WTC11 (cell line): ENCODE results near the gene TEKT5. TPM values are rescaled to one million over a fixed set of nuclear protein-coding genes. Genes with fewer than 3 reads are reported as not detected.

Experiments used
- ATAC-seq: fragments of 200-7000 bp; cut with Tn5 transposase; 2 replicates; pipeline ENCODE4 v1.10.0; 2021; ENCODE audit warnings: mild to moderate bottlenecking, moderate library complexity
- CTCF ChIA-PET: fragments of 300-600 bp; sonication (Branson Sonifier 250); formaldehyde crosslinking; loops from one replicate; lab custom pipeline; 2021; ENCODE audit warnings: antibody characterized with exemption; lab: Charles Lee
- POLR2A ChIA-PET: fragments of 350-600 bp; sonication (Branson Sonifier 250); formaldehyde crosslinking; loops from one replicate; lab custom pipeline; 2021; ENCODE audit warnings: antibody characterized with exemption; lab: Charles Lee
- DNase-seq: peaks from one replicate; pipeline ENCODE4 v3.0.0; 2021; ENCODE audit warnings: low spot score
- H3K27ac Mint-ChIP-seq: 2 replicates; pipeline ENCODE4 v1.8.0; 2021; ENCODE audit warnings: mixed read lengths
- H3K27me3 Mint-ChIP-seq: 2 replicates; pipeline ENCODE4 v1.8.0; 2021; ENCODE audit warnings: low read depth, mild to moderate bottlenecking, moderate library complexity, mixed read lengths
- H3K36me3 Mint-ChIP-seq: 2 replicates; pipeline ENCODE4 v1.8.0; 2021; ENCODE audit warnings: mixed read lengths
- H3K4me1 Mint-ChIP-seq: 2 replicates; pipeline ENCODE4 v1.8.0; 2022; ENCODE audit warnings: mixed read lengths
- H3K4me3 Mint-ChIP-seq: 2 replicates; pipeline ENCODE4 v1.8.0; 2021; ENCODE audit warnings: mild to moderate bottlenecking, moderate library complexity, mixed read lengths
- H3K9me3 Mint-ChIP-seq: 2 replicates; pipeline ENCODE4 v1.8.0; 2021; ENCODE audit warnings: mixed read lengths
- AR ChIP-seq: fragments of 250-450 bp; sonication (Bioruptor Pico); IDR thresholded peaks from 2 replicates; pipeline ENCODE4 v1.9.0; 2021; ENCODE audit warnings: mild to moderate bottlenecking
- FOXJ3 ChIP-seq: sonication (generic); formaldehyde crosslinking; IDR thresholded peaks from 2 replicates; pipeline ENCODE4 v1.9.0; 2021; ENCODE audit warnings: missing genetic modification reagents, mild to moderate bottlenecking, borderline replicate concordance
- FOXP4 ChIP-seq: sonication (generic); formaldehyde crosslinking; IDR thresholded peaks from 2 replicates; pipeline ENCODE4 v1.8.0; 2022; ENCODE audit warnings: mild to moderate bottlenecking, missing genetic modification reagents
- JAZF1 ChIP-seq: fragments of 250-450 bp; sonication (Bioruptor Pico); IDR thresholded peaks from 2 replicates; pipeline ENCODE4 v1.9.0; 2021; ENCODE audit warnings: moderate library complexity, mild to moderate bottlenecking, inconsistent platforms
- NFE2L1 ChIP-seq: sonication (generic); formaldehyde crosslinking; IDR thresholded peaks from 2 replicates; pipeline ENCODE4 v1.8.1; 2023; ENCODE audit warnings: missing genetic modification reagents
- NR1H2 ChIP-seq: sonication (generic); formaldehyde crosslinking; IDR thresholded peaks from 2 replicates; pipeline ENCODE4 v1.9.0; 2021; ENCODE audit warnings: mild to moderate bottlenecking, moderate library complexity, missing genetic modification reagents
- PRDM15 ChIP-seq: sonication (generic); formaldehyde crosslinking; IDR thresholded peaks from 2 replicates; pipeline ENCODE4 v1.8.0; 2022; ENCODE audit warnings: missing genetic modification reagents
- PREB ChIP-seq: sonication (generic); formaldehyde crosslinking; IDR thresholded peaks from 2 replicates; pipeline ENCODE4 v1.8.1; 2022; ENCODE audit warnings: mild to moderate bottlenecking, missing genetic modification reagents, moderate library complexity, borderline replicate concordance
- PRRX2 ChIP-seq: fragments of 250-450 bp; sonication (Bioruptor Pico); IDR thresholded peaks from 2 replicates; pipeline ENCODE4 v1.8.0; 2021; ENCODE audit warnings: mild to moderate bottlenecking
- SP1 ChIP-seq: sonication (generic); formaldehyde crosslinking; conservative IDR thresholded peaks from 2 replicates; pipeline ENCODE4 v1.8.1; 2022; ENCODE audit warnings: missing genetic modification reagents
- USF1 ChIP-seq: sonication (generic); formaldehyde crosslinking; IDR thresholded peaks from 2 replicates; pipeline ENCODE4 v1.8.0; 2022; ENCODE audit warnings: mild to moderate bottlenecking, missing genetic modification reagents
- USF2 ChIP-seq: sonication (generic); formaldehyde crosslinking; IDR thresholded peaks from 2 replicates; pipeline ENCODE4 v1.8.1; 2023; ENCODE audit warnings: mild to moderate bottlenecking, missing genetic modification reagents, moderate library complexity
- ZBTB21 ChIP-seq: sonication (generic); formaldehyde crosslinking; IDR thresholded peaks from 2 replicates; pipeline ENCODE4 v1.8.1; 2023; ENCODE audit warnings: mild to moderate bottlenecking, missing genetic modification reagents, borderline replicate concordance
- ZNF138 ChIP-seq: sonication (generic); formaldehyde crosslinking; conservative IDR thresholded peaks from 2 replicates; pipeline ENCODE4 v1.8.1; 2022; ENCODE audit warnings: mild to moderate bottlenecking, moderate library complexity, missing genetic modification reagents
- ZNF219 ChIP-seq: sonication (generic); formaldehyde crosslinking; IDR thresholded peaks from 2 replicates; pipeline ENCODE4 v1.8.0; 2023; ENCODE audit warnings: missing genetic modification reagents, mild to moderate bottlenecking, borderline replicate concordance
- ZNF425 ChIP-seq: fragments of 250-450 bp; sonication (Bioruptor Pico); conservative IDR thresholded peaks from 2 replicates; pipeline ENCODE4 v1.9.0; 2021; ENCODE audit warnings: mild to moderate bottlenecking
- ZNF532 ChIP-seq: fragments of 250-450 bp; sonication (Bioruptor Pico); IDR thresholded peaks from 2 replicates; pipeline ENCODE4 v1.9.0; 2021; ENCODE audit warnings: mild to moderate bottlenecking, borderline replicate concordance
- ZNF671 ChIP-seq: fragments of 250-450 bp; sonication (Bioruptor Pico); IDR thresholded peaks from 2 replicates; pipeline ENCODE4 v1.8.0; 2021; ENCODE audit warnings: mild to moderate bottlenecking
- total RNA-seq: library from RNA; stranded (reverse); gene quantifications from 3 replicates; pipeline ENCODE4 v1.2.3, GENCODE V29; 2021

Gene TEKT5
- total RNA-seq, 1 experiment from 2014 or later = 1.1 TPM

- TF ChIP-seq NR1H2 (CRISPR knock-in tag) = no peak
Observed at GRCh38 chr16:10708969-10709368, 14.2 kb upstream of the TEKT5 start (continued).

GRCh38 chr16:10699756-10700155, 5.0 kb upstream of the TEKT5 start:
- H3K27ac Mint-ChIP-seq = no peak overlapping the region
- no peak for ATAC-seq
- no peaks in the 10 kb centered on the region for H3K27me3 Mint-ChIP-seq
- no peak overlapping the region for H3K4me3 Mint-ChIP-seq
- CTCF ChIA-PET = no interaction called here
- DNase-seq = no peak
- peaks cover 41% of the 10 kb centered on the region for H3K9me3 Mint-ChIP-seq
- H3K36me3 Mint-ChIP-seq = no peaks in the 10 kb centered on the region
- POLR2A ChIA-PET = no interaction called here
- H3K4me1 Mint-ChIP-seq = no peaks in the 10 kb centered on the region
- no peak for TF ChIP-seq ZNF671 (CRISPR knock-in tag)
- no peak for TF ChIP-seq FOXJ3
- TF ChIP-seq PREB = no peak
- no peak for TF ChIP-seq PRDM15 (CRISPR knock-in tag)
- no peak for TF ChIP-seq FOXP4 (CRISPR knock-in tag)
- TF ChIP-seq ZNF532 = no peak
- TF ChIP-seq SP1 (CRISPR knock-in tag) = no peak
- no peak for TF ChIP-seq ZNF425 (CRISPR knock-in tag)
- no peak for TF ChIP-seq NR1H2 (CRISPR knock-in tag)
- TF ChIP-seq NFE2L1 (CRISPR knock-in tag) = no peak
- no peak for TF ChIP-seq ZBTB21 (CRISPR knock-in tag)
- TF ChIP-seq AR (CRISPR knock-in tag) = no peak
- no peak for TF ChIP-seq JAZF1 (CRISPR knock-in tag)
- no peak for TF ChIP-seq ZNF138 (CRISPR knock-in tag)
- no peak for TF ChIP-seq PRRX2 (CRISPR knock-in tag)
- no peak for TF ChIP-seq USF2 (CRISPR knock-in tag)
- TF ChIP-seq USF1 (CRISPR knock-in tag) = no peak
- TF ChIP-seq ZNF219 (CRISPR knock-in tag) = no peak
